Stimulated activated naive CD8-positive, alpha-beta T cell treated with anti-CD3 and anti-CD28 coated beads, Interleukin-15, Interleukin-2, amounts not matched to agents 100 ng/mL and 50 ng/mL, for 24 hours (primary cell): Measurements from ENCODE around the gene BANF1.

Experiments used
- H3K27ac Mint-ChIP-seq: one replicate; pipeline ENCODE4 v1.8.0; 2021; ENCODE audit warnings: mild to moderate bottlenecking, mixed read lengths
- H3K27me3 Mint-ChIP-seq: one replicate; pipeline ENCODE4 v1.8.0; 2021; ENCODE audit warnings: mixed read lengths
- H3K36me3 Mint-ChIP-seq: one replicate; pipeline ENCODE4 v1.8.0; 2021; ENCODE audit warnings: low read depth, mixed read lengths
- H3K4me1 Mint-ChIP-seq: one replicate; pipeline ENCODE4 v1.8.0; 2021; ENCODE audit warnings: low read depth, mixed read lengths
- H3K4me3 Mint-ChIP-seq: one replicate; pipeline ENCODE4 v1.8.0; 2021; ENCODE audit warnings: mild to moderate bottlenecking, mixed read lengths
- H3K9me3 Mint-ChIP-seq: one replicate; pipeline ENCODE4 v1.8.0; 2021; ENCODE audit warnings: mixed read lengths

The BANF1 gene

DNA sequence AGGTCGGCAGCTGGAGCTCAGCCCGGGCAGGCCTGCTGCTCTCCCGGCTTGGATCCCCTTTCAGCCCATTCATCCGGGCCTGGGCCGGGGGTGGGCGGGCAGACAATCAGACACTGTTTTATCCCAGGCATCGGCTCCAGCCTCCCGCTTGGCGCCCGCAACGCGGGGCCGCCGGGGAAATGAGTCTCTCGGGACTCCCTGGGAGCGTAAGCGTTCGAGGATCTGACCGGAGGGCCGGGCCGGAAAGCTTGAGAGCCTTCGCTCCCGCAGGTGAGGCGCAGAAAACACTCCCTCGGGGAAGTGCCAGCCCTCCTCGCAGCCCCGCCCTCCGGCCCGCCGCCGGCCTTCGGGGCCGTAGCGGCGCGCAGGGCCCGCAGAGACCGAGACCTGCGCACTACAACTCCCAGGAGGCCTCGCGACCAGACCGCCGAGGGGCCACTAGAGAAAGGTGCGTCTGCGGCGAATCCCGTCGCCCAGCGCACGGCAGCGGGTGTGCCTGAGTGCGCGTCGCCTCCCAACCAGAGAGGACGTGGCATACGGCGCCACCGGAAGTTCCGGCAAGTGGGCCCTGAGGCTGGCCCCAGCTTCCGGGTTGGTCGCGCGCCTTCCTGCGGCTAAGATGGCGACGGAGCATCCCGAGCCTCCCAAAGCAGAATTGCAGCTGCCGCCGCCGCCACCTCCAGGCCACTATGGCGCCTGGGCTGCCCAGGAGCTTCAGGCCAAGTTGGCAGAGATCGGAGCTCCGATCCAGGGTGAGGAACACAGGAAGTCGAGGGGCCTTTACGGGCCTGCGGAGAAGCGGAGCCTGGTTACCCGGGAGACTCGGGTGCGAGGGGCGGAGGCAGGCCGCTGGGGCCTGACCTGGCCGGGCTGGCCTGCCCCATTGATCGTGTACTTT is 49.7 kb downstream of the BANF1 start, which contains the start of gene SF3B2:
Gene SF3B2 (plus strand): TSS at position 599 of the 898 bp plus-strand sequence. CDS start 21 bp downstream, at position 620.
- Mint-ChIP-seq H3K4me3 (peak within 1 kb of the TSS; percentile 99), H3K27me3 (peaks cover 3% of the 10 kb centered on the region), H3K27ac (peak within 1 kb of the TSS; percentile 98), H3K9me3 (no peaks in the 10 kb centered on the region), H3K4me1 (peaks cover 36% of the 10 kb centered on the region), H3K36me3 (peaks cover 38% of the 10 kb centered on the region)

DNA sequence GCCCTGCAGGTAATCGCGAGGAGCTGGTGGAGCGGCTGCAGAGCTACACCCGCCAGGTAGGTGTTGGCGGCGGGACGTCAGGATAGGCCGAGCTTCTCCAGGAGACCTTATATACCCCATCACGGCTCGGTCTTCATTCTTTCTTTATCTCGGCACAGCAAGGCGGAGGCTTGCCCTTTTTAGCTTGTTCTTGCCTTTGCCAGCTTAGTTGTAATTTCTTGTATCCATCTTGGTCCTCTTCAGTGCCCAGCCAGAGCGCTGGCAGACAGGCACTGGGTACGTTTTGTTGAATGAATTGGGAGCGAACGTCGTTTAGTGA is 50.3 kb downstream of the BANF1 start:
- H3K4me1 Mint-ChIP-seq: peaks cover 36% of the 10 kb centered on the region
- no peaks in the 10 kb centered on the region for H3K9me3 Mint-ChIP-seq
- peak overlapping the region; percentile 98 for H3K27ac Mint-ChIP-seq
- peaks cover 3% of the 10 kb centered on the region for H3K27me3 Mint-ChIP-seq
- peak overlapping the region; percentile 99 for H3K4me3 Mint-ChIP-seq
- peaks cover 43% of the 10 kb centered on the region for H3K36me3 Mint-ChIP-seq
